GM23338 (cell line): ENCODE results near the gene CCNY. TPM values are rescaled to one million over a fixed set of nuclear protein-coding genes. Genes with fewer than 3 reads are reported as not detected.

Source experiments
- ATAC-seq: fragments of 200-7000 bp; cut with Tn5 transposase; 3 replicates; pipeline ENCODE4 v1.9.1; 2020
- DNase-seq: peaks from one replicate; pipeline ENCODE4 v3.0.0-alpha.2; 2015; ENCODE audit warnings: low spot score
- H2AFZ ChIP-seq: fragments of 200-600 bp; sonication (generic); 2 replicates; pipeline ENCODE4 v1.8.0; 2016; ENCODE audit warnings: antibody characterized with exemption, mild to moderate bottlenecking, moderate library complexity
- H3F3A ChIP-seq: fragments of 200-600 bp; sonication (generic); replicated peaks from 2 replicates; pipeline ENCODE4 v1.8.0; 2017; ENCODE audit warnings: antibody characterized with exemption, mixed run types, low read depth
- H3K27ac ChIP-seq: fragments of 200-600 bp; sonication (generic); 2 replicates; pipeline ENCODE4 v1.6.1; 2016; ENCODE audit warnings: low read depth
- H3K27me3 ChIP-seq: fragments of 200-600 bp; sonication (generic); 2 replicates; pipeline ENCODE4 v1.8.0; 2016; ENCODE audit warnings: mild to moderate bottlenecking, mixed run types, moderate library complexity; ENCODE audit not compliant: insufficient read depth
- H3K36me3 ChIP-seq: fragments of 200-600 bp; sonication (generic); 2 replicates; pipeline ENCODE4 v1.8.0; 2016; ENCODE audit warnings: mild to moderate bottlenecking; ENCODE audit not compliant: insufficient read depth
- H3K4me1 ChIP-seq: fragments of 200-600 bp; sonication (generic); 2 replicates; pipeline ENCODE4 v1.8.0; 2016; ENCODE audit warnings: mild to moderate bottlenecking, moderate library complexity; ENCODE audit not compliant: insufficient read depth
- H3K4me2 ChIP-seq: fragments of 200-600 bp; sonication (generic); 2 replicates; pipeline ENCODE4 v1.7.1; 2017; ENCODE audit warnings: mixed run types
- H3K4me3 ChIP-seq: fragments of 200-600 bp; sonication (generic); 2 replicates; pipeline ENCODE4 v1.6.1; 2016; ENCODE audit warnings: mixed run types
- H3K79me2 ChIP-seq: fragments of 200-600 bp; sonication (generic); replicated peaks from 2 replicates; pipeline ENCODE4 v1.8.0; 2017; ENCODE audit warnings: mild to moderate bottlenecking; ENCODE audit not compliant: insufficient read depth
- H3K9me2 ChIP-seq: fragments of 200-600 bp; sonication (generic); 2 replicates; pipeline ENCODE4 v1.8.0; 2017; ENCODE audit not compliant: insufficient read depth
- H4K20me1 ChIP-seq: fragments of 200-600 bp; sonication (generic); replicated peaks from 2 replicates; pipeline ENCODE4 v1.8.0; 2017; ENCODE audit warnings: mild to moderate bottlenecking; ENCODE audit not compliant: insufficient read depth
- H3K27ac Mint-ChIP-seq: 2 replicates; pipeline ENCODE4 v1.8.0; 2020; ENCODE audit warnings: inconsistent platforms, mild to moderate bottlenecking, moderate library complexity, mixed read lengths
- H3K27me3 Mint-ChIP-seq: 3 replicates; pipeline ENCODE4 v1.8.0; 2022; ENCODE audit warnings: low read depth, mild to moderate bottlenecking, moderate library complexity, mixed read lengths, inconsistent platforms; ENCODE audit not compliant: insufficient read depth, poor library complexity
- H3K36me3 Mint-ChIP-seq: 3 replicates; pipeline ENCODE4 v1.8.0; 2021; ENCODE audit warnings: low read depth, mild to moderate bottlenecking, inconsistent platforms, moderate library complexity, mixed read lengths
- H3K4me1 Mint-ChIP-seq: 3 replicates; pipeline ENCODE4 v1.8.0; 2020; ENCODE audit warnings: mild to moderate bottlenecking, inconsistent platforms, mixed read lengths
- H3K4me3 Mint-ChIP-seq: 3 replicates; pipeline ENCODE4 v1.8.0; 2021; ENCODE audit warnings: moderate library complexity, mild to moderate bottlenecking, inconsistent platforms, mixed read lengths
- H3K9me3 Mint-ChIP-seq: 3 replicates; pipeline ENCODE4 v1.8.0; 2020; ENCODE audit warnings: moderate library complexity, mild to moderate bottlenecking, inconsistent platforms, mixed read lengths
- CREB1 ChIP-seq: fragments of 250-450 bp; sonication (Bioruptor Pico); IDR thresholded peaks from 2 replicates; pipeline ENCODE4 v1.5.0; 2020; ENCODE audit warnings: low read depth, mild to moderate bottlenecking, moderate library complexity
- EZH2 ChIP-seq: fragments of 200-600 bp; sonication (generic); IDR thresholded peaks from one replicate; pipeline ENCODE4 v1.8.0; 2017; ENCODE audit warnings: antibody characterized with exemption, mild to moderate bottlenecking, low read depth; ENCODE audit not compliant: unreplicated experiment
- EZH2phosphoT487 ChIP-seq: fragments of 200-600 bp; sonication (generic); IDR thresholded peaks from one replicate; pipeline ENCODE4 v1.8.1; 2018; ENCODE audit warnings: antibody characterized with exemption; ENCODE audit not compliant: unreplicated experiment
- JUNB ChIP-seq: IDR thresholded peaks from one replicate; pipeline ENCODE4 v1.6.1; 2016; ENCODE audit warnings: antibody characterized with exemption; ENCODE audit not compliant: unreplicated experiment
- NANOG ChIP-seq: IDR thresholded peaks from 2 replicates; pipeline ENCODE4 v1.6.1; 2016; ENCODE audit warnings: antibody characterized with exemption, borderline replicate concordance
- POLR2AphosphoS5 ChIP-seq: IDR thresholded peaks from 2 replicates; pipeline ENCODE4 v1.6.1; 2016; ENCODE audit warnings: antibody characterized with exemption, low read depth
- STAT1 ChIP-seq: IDR thresholded peaks from one replicate; pipeline ENCODE4 v1.6.1; 2016; ENCODE audit warnings: antibody characterized with exemption; ENCODE audit not compliant: unreplicated experiment
- ZNF114 ChIP-seq: fragments of 250-450 bp; sonication (Bioruptor Pico); IDR thresholded peaks from 2 replicates; pipeline ENCODE4 v1.5.0; 2020; ENCODE audit warnings: mild to moderate bottlenecking, moderate library complexity
- ZNF331 ChIP-seq: fragments of 250-450 bp; sonication (Bioruptor Pico); IDR thresholded peaks from 2 replicates; pipeline ENCODE4 v1.5.0; 2020; ENCODE audit warnings: low read depth, mild to moderate bottlenecking, moderate library complexity
- polyA plus RNA-seq: library from polyadenylated mRNA; unstranded; fragments of >200 nt; fragmentation: Nextera tagmentation; extraction: Ambion mirVana; gene quantifications from 2 replicates; pipeline ENCODE4 v1.2.1, GENCODE V29; 2016
- total RNA-seq: library from RNA; depleted of rRNA; stranded (reverse); fragments of >200 nt; shearing (Covaris generic); gene quantifications from 2 replicates; pipeline ENCODE4 v1.2.3, GENCODE V29; 2014
- TF ChIP-seq, protein P1 (sequence below): IDR thresholded peaks from 2 replicates; pipeline ENCODE4 v1.6.1; 2016; ENCODE audit warnings: antibody characterized with exemption
- TF ChIP-seq, protein P2 (sequence below): fragments of 250-450 bp; sonication (Bioruptor Pico); IDR thresholded peaks from 2 replicates; pipeline ENCODE4 v1.5.0; 2020; ENCODE audit warnings: mild to moderate bottlenecking, moderate library complexity
- TF ChIP-seq, protein P3 (sequence below): IDR thresholded peaks from one replicate; pipeline ENCODE4 v1.6.1; 2018; ENCODE audit warnings: antibody characterized with exemption; ENCODE audit not compliant: unreplicated experiment
- TF ChIP-seq, protein P4 (sequence below), 2 experiments: fragments of 200-600 bp in 1 of 2; sonication (generic) in 1 of 2; conservative IDR thresholded peaks; 2 replicates each; pipeline versions ENCODE4 v1.5.1 to v1.6.1; 2016 to 2017; ENCODE audit warnings: antibody characterized with exemption in 2 of 2, low read depth in 2 of 2, mild to moderate bottlenecking in 2 of 2, moderate library complexity in 1 of 2

CCNY gene
- total and polyA plus RNA-seq, 2 experiments from 2014 or later, result 14.2 to 29.0 TPM

DNA sequence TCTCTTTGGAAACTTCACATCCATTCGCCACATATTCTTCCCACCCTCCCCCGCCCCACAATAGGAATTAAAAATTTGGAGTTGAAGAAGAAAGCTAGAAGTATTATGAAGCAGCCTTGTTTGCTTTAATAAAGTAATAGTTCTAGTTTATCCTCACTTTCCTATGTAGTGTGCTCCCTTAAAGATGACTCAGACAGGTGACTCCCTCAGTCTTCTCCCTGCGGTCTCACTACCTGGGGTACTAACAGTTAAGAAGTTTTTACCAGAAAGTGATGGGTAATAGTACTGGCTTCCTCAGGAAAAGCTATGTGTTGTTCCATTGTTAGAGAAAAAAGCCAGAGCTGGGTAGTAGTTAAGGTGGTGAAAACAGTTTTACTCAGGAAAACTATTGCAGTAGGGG lies 58.6 kb downstream of the CCNY start:
- Histone ChIP-seq H2AFZ (no peak overlapping the region), H3K4me1 (peaks cover 72% of the 10 kb centered on the region), H3K27ac (no peak overlapping the region; the same call in 1 of the 2 replicates), H3F3A (0 out of 2 replicates have a peak, but pooled peaks cover 2% of the 10 kb centered on the region), H3K79me2 (peaks cover 89% of the 10 kb centered on the region), H3K27me3 (no peaks in the 10 kb centered on the region), H3K9me2 (no peaks in the 10 kb centered on the region), H3K4me3 (peak overlapping the region; percentile 33; the same call in 1 of the 2 replicates), H3K36me3 (no peaks in the 10 kb centered on the region), H3K4me2 (peak overlapping the region; percentile 62), H4K20me1 (peaks cover 3% of the 10 kb centered on the region)
- Mint-ChIP-seq H3K9me3 (peaks cover 24% of the 10 kb centered on the region), H3K4me3 (no peak overlapping the region), H3K27me3 (peaks cover 8% of the 10 kb centered on the region), H3K4me1 (peaks cover 76% of the 10 kb centered on the region), H3K27ac (peak overlapping the region; percentile 58; the same call in 1 of the 2 replicates), H3K36me3 (peaks cover 22% of the 10 kb centered on the region)
- no peak for ATAC-seq
- TF ChIP-seq ZNF331 (CRISPR knock-in tag), result no peak
- TF ChIP-seq EZH2, result no peak
- no peak for TF ChIP-seq STAT1
- no peak for TF ChIP-seq JUNB
- TF ChIP-seq, protein P1, sequence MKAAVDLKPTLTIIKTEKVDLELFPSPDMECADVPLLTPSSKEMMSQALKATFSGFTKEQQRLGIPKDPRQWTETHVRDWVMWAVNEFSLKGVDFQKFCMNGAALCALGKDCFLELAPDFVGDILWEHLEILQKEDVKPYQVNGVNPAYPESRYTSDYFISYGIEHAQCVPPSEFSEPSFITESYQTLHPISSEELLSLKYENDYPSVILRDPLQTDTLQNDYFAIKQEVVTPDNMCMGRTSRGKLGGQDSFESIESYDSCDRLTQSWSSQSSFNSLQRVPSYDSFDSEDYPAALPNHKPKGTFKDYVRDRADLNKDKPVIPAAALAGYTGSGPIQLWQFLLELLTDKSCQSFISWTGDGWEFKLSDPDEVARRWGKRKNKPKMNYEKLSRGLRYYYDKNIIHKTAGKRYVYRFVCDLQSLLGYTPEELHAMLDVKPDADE, result no peak
- TF ChIP-seq, protein P2, sequence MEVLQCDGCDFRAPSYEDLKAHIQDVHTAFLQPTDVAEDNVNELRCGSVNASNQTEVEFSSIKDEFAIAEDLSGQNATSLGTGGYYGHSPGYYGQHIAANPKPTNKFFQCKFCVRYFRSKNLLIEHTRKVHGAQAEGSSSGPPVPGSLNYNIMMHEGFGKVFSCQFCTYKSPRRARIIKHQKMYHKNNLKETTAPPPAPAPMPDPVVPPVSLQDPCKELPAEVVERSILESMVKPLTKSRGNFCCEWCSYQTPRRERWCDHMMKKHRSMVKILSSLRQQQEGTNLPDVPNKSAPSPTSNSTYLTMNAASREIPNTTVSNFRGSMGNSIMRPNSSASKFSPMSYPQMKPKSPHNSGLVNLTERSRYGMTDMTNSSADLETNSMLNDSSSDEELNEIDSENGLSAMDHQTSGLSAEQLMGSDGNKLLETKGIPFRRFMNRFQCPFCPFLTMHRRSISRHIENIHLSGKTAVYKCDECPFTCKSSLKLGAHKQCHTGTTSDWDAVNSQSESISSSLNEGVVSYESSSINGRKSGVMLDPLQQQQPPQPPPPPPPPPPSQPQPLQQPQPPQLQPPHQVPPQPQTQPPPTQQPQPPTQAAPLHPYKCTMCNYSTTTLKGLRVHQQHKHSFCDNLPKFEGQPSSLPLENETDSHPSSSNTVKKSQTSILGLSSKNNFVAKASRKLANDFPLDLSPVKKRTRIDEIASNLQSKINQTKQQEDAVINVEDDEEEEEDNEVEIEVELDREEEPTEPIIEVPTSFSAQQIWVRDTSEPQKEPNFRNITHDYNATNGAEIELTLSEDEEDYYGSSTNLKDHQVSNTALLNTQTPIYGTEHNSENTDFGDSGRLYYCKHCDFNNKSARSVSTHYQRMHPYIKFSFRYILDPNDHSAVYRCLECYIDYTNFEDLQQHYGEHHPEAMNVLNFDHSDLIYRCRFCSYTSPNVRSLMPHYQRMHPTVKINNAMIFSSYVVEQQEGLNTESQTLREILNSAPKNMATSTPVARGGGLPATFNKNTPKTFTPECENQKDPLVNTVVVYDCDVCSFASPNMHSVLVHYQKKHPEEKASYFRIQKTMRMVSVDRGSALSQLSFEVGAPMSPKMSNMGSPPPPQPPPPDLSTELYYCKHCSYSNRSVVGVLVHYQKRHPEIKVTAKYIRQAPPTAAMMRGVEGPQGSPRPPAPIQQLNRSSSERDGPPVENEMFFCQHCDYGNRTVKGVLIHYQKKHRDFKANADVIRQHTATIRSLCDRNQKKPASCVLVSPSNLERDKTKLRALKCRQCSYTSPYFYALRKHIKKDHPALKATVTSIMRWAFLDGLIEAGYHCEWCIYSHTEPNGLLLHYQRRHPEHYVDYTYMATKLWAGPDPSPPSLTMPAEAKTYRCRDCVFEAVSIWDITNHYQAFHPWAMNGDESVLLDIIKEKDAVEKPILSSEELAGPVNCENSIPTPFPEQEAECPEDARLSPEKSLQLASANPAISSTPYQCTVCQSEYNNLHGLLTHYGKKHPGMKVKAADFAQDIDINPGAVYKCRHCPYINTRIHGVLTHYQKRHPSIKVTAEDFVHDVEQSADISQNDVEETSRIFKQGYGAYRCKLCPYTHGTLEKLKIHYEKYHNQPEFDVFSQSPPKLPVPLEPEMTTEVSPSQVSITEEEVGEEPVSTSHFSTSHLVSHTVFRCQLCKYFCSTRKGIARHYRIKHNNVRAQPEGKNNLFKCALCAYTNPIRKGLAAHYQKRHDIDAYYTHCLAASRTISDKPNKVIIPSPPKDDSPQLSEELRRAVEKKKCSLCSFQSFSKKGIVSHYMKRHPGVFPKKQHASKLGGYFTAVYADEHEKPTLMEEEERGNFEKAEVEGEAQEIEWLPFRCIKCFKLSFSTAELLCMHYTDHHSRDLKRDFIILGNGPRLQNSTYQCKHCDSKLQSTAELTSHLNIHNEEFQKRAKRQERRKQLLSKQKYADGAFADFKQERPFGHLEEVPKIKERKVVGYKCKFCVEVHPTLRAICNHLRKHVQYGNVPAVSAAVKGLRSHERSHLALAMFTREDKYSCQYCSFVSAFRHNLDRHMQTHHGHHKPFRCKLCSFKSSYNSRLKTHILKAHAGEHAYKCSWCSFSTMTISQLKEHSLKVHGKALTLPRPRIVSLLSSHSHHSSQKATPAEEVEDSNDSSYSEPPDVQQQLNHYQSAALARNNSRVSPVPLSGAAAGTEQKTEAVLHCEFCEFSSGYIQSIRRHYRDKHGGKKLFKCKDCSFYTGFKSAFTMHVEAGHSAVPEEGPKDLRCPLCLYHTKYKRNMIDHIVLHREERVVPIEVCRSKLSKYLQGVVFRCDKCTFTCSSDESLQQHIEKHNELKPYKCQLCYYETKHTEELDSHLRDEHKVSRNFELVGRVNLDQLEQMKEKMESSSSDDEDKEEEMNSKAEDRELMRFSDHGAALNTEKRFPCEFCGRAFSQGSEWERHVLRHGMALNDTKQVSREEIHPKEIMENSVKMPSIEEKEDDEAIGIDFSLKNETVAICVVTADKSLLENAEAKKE, result no peak
- TF ChIP-seq, protein P3, sequence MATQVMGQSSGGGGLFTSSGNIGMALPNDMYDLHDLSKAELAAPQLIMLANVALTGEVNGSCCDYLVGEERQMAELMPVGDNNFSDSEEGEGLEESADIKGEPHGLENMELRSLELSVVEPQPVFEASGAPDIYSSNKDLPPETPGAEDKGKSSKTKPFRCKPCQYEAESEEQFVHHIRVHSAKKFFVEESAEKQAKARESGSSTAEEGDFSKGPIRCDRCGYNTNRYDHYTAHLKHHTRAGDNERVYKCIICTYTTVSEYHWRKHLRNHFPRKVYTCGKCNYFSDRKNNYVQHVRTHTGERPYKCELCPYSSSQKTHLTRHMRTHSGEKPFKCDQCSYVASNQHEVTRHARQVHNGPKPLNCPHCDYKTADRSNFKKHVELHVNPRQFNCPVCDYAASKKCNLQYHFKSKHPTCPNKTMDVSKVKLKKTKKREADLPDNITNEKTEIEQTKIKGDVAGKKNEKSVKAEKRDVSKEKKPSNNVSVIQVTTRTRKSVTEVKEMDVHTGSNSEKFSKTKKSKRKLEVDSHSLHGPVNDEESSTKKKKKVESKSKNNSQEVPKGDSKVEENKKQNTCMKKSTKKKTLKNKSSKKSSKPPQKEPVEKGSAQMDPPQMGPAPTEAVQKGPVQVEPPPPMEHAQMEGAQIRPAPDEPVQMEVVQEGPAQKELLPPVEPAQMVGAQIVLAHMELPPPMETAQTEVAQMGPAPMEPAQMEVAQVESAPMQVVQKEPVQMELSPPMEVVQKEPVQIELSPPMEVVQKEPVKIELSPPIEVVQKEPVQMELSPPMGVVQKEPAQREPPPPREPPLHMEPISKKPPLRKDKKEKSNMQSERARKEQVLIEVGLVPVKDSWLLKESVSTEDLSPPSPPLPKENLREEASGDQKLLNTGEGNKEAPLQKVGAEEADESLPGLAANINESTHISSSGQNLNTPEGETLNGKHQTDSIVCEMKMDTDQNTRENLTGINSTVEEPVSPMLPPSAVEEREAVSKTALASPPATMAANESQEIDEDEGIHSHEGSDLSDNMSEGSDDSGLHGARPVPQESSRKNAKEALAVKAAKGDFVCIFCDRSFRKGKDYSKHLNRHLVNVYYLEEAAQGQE, result no peak
- no peak for TF ChIP-seq EZH2phosphoT487
- TF ChIP-seq ZNF114, result no peak
- TF ChIP-seq, protein P4, sequence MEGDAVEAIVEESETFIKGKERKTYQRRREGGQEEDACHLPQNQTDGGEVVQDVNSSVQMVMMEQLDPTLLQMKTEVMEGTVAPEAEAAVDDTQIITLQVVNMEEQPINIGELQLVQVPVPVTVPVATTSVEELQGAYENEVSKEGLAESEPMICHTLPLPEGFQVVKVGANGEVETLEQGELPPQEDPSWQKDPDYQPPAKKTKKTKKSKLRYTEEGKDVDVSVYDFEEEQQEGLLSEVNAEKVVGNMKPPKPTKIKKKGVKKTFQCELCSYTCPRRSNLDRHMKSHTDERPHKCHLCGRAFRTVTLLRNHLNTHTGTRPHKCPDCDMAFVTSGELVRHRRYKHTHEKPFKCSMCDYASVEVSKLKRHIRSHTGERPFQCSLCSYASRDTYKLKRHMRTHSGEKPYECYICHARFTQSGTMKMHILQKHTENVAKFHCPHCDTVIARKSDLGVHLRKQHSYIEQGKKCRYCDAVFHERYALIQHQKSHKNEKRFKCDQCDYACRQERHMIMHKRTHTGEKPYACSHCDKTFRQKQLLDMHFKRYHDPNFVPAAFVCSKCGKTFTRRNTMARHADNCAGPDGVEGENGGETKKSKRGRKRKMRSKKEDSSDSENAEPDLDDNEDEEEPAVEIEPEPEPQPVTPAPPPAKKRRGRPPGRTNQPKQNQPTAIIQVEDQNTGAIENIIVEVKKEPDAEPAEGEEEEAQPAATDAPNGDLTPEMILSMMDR (conservative IDR thresholded peaks at IDR 0.05; ENCODE audit: low read depth in 2 of 2), result no peak
- TF ChIP-seq NANOG, result no peak
- TF ChIP-seq POLR2AphosphoS5, result no peak
- TF ChIP-seq CREB1, result no peak
- no peak for DNase-seq
